ENCODE data around the gene CCNT2. TPM values are rescaled to one million over a fixed set of nuclear protein-coding genes. Genes with fewer than 3 reads are reported as not detected.
"Not testable (repeated sequence)": the region's sequence is repeated elsewhere in the genome, so short reads cannot be mapped to it uniquely, and the experiment has no call there.

Gene CCNT2
- polyA plus RNA-seq, 1 of the 3 experiments (the other 2 are of a cell fraction), result 5.3 TPM

DNA sequence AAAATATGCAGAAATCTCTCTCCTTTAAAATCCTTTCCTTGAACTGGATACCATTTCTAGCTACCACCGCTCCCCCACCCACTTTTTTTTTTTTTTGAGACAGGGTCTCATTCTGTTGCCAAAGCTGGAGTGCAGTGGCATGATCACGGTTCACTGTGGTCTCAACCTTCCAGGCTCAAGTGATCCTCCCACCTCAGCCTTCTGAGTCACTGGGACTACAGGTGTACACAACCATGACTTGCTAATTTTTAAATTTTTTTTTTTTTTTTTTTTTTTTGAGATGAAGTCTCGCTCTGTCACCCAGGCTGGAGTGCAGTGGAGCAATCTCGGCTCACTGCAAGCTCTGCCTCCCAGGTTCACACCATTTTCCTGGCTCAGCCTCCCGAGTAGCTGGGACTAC is 58.5 kb downstream of the CCNT2 start:
- CTCF ChIA-PET, result interaction anchor here (2.6 kb wide), 1 partner anchor 12 kb away, joined by 13 read pairs; no protein-coding TSS in a partner anchor

DNA sequence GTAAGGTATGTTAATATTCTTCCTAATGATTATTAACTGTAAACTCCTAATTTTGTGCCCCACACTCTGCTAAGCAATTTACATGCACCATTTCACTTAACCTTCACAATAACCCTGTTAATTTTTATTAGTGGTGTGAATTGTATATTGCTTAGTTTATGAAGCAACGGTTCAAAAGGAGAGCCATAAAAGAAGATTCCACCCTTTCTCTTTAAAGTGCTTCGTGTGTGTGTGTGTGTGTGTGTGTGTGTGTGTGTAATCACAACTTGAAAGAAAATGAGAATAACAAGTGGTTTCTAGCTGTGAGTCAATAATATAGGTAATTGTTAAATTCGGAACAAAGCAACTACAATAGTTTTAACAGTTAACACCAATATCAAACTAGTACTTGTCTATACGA is 60.6 kb downstream of the CCNT2 start:
- Histone ChIP-seq H3K27me3 (ENCODE audit: insufficient read depth) (no peaks in the 10 kb centered on the region), H3K27ac (ENCODE audit: low read depth in 2 of 2, low read length in 1 of 2) (no peak overlapping the region), H3K9me2 (no peaks in the 10 kb centered on the region), H3K9ac (no peak overlapping the region), H3F3A (replicated peaks; ENCODE audit: insufficient read depth) (no peaks in the 10 kb centered on the region), H3K4me2 (no peak overlapping the region), H3K4me1 (ENCODE audit: control insufficient read depth in 1 of 2, insufficient read depth in 2 of 2, low read depth in 1 of 2, low read length in 1 of 2) (no peaks in the 10 kb centered on the region; a peak in 1 of 4 replicates), H2AFZ (ENCODE audit: low read depth) (no peak overlapping the region), H3K79me2 (ENCODE audit: insufficient read depth) (no peaks in the 10 kb centered on the region), H3K9me3 (no peaks in the 10 kb centered on the region), H4K20me1 (ENCODE audit: insufficient read depth) (no peaks in the 10 kb centered on the region), H3K36me3 (replicated peaks in 1 of 2; ENCODE audit: control insufficient read depth in 1 of 2, insufficient read depth in 2 of 2, low read length in 1 of 2) (no peaks in the 10 kb centered on the region), H3K4me3 (ENCODE audit: low read depth in 2 of 2, low read length in 1 of 2) (no peak overlapping the region)
- no peak for TF ChIP-seq GABPA (IDR thresholded peaks at IDR 0.05; ENCODE audit: low read depth)
- no peak for TF ChIP-seq JUND (IDR thresholded peaks at IDR 0.05)
- TF ChIP-seq, protein P1, sequence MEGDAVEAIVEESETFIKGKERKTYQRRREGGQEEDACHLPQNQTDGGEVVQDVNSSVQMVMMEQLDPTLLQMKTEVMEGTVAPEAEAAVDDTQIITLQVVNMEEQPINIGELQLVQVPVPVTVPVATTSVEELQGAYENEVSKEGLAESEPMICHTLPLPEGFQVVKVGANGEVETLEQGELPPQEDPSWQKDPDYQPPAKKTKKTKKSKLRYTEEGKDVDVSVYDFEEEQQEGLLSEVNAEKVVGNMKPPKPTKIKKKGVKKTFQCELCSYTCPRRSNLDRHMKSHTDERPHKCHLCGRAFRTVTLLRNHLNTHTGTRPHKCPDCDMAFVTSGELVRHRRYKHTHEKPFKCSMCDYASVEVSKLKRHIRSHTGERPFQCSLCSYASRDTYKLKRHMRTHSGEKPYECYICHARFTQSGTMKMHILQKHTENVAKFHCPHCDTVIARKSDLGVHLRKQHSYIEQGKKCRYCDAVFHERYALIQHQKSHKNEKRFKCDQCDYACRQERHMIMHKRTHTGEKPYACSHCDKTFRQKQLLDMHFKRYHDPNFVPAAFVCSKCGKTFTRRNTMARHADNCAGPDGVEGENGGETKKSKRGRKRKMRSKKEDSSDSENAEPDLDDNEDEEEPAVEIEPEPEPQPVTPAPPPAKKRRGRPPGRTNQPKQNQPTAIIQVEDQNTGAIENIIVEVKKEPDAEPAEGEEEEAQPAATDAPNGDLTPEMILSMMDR (IDR thresholded peaks at IDR 0.05), result no peak
- no peak for TF ChIP-seq RCOR1 (IDR thresholded peaks at IDR 0.05; ENCODE audit: low read length)
- TF ChIP-seq NFIC (IDR thresholded peaks at IDR 0.05; ENCODE audit: borderline replicate concordance), result no peak
- TF ChIP-seq TAF1 (IDR thresholded peaks at IDR 0.05; ENCODE audit: borderline replicate concordance, low read depth, low read length), result no peak
- TF ChIP-seq, protein P2, sequence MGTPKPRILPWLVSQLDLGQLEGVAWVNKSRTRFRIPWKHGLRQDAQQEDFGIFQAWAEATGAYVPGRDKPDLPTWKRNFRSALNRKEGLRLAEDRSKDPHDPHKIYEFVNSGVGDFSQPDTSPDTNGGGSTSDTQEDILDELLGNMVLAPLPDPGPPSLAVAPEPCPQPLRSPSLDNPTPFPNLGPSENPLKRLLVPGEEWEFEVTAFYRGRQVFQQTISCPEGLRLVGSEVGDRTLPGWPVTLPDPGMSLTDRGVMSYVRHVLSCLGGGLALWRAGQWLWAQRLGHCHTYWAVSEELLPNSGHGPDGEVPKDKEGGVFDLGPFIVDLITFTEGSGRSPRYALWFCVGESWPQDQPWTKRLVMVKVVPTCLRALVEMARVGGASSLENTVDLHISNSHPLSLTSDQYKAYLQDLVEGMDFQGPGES (IDR thresholded peaks at IDR 0.05; ENCODE audit: low read depth, low read length), result no peak
- no peak for TF ChIP-seq YY1 (IDR thresholded peaks at IDR 0.05; ENCODE audit: low read depth)
- 52% methylated on average over 4 of the region's 4 CpGs for WGBS (ENCODE audit: low lambda C conversion rate)
- DNase-seq, result no peak
- ChIA-PET POLR2A (interaction anchor here (0.6 kb wide), 1 partner anchor 787 kb away, joined by 3 read pairs; no protein-coding TSS in a partner anchor), CTCF (interaction anchor here (1.0 to 2.6 kb wide), 2 partner anchors 10 to 25 kb away, joined by 3 to 13 read pairs; no protein-coding TSS in a partner anchor)

More for the DNA sequence above, 58.5 kb downstream of the CCNT2 start:
- H3K27me3 ChIP-seq (ENCODE audit: insufficient read depth); H3K9ac ChIP-seq; H3K4me3 ChIP-seq (ENCODE audit: low read depth in 2 of 2, low read length in 1 of 2); H2AFZ ChIP-seq (ENCODE audit: low read depth); H3K4me1 ChIP-seq (ENCODE audit: control insufficient read depth in 1 of 2, insufficient read depth in 2 of 2, low read depth in 1 of 2, low read length in 1 of 2); H3K27ac ChIP-seq (ENCODE audit: low read depth in 2 of 2, low read length in 1 of 2); H3K36me3 ChIP-seq (replicated peaks in 1 of 2; ENCODE audit: control insufficient read depth in 1 of 2, insufficient read depth in 2 of 2, low read length in 1 of 2); POLR2A ChIA-PET; H3F3A ChIP-seq (replicated peaks; ENCODE audit: insufficient read depth); H3K79me2 ChIP-seq (ENCODE audit: insufficient read depth); H3K4me2 ChIP-seq; H3K9me3 ChIP-seq; DNase-seq; H3K9me2 ChIP-seq; H4K20me1 ChIP-seq (ENCODE audit: insufficient read depth): not testable (repeated sequence)
- WGBS (ENCODE audit: low lambda C conversion rate), result 63% methylated on average over 5 of the region's 5 CpGs

DNA sequence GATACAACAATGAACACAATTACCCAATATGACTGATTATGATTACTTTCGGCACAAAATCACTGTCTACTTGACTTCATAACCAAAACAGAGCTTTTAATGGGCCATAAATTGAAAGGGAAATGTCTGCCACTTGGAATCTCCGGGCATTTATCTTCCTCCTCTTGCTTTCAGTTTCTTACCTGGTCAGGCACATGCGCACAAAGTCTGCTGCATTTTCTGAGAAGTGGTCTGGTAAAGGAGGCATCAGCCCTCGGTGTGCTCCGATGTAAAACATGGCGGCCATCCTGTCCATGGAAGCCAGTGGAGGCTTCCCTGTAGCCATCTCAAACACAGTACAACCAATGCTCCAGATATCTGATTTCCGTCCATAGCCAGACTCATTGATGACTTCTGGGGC is 62.0 kb downstream of the CCNT2 start:
- no peaks in the 10 kb centered on the region for H3K9me2 ChIP-seq
- H3K9me3 ChIP-seq, result no peaks in the 10 kb centered on the region
- ChIA-PET CTCF (interaction anchor here (0.6 to 1.2 kb wide), 3 partner anchors 11 to 729 kb away, joined by 3 to 4 read pairs (median 3); no protein-coding TSS in a partner anchor), POLR2A (no interaction called here)
- no peaks in the 10 kb centered on the region for H3F3A ChIP-seq (replicated peaks; ENCODE audit: insufficient read depth)
- H2AFZ ChIP-seq (ENCODE audit: low read depth), result no peak overlapping the region
- H3K4me2 ChIP-seq, result no peak overlapping the region
- no peaks in the 10 kb centered on the region; a peak in 1 of 4 replicates for H3K4me1 ChIP-seq (ENCODE audit: control insufficient read depth in 1 of 2, insufficient read depth in 2 of 2, low read depth in 1 of 2, low read length in 1 of 2)
- no peaks in the 10 kb centered on the region for H3K36me3 ChIP-seq (replicated peaks in 1 of 2; ENCODE audit: control insufficient read depth in 1 of 2, insufficient read depth in 2 of 2, low read length in 1 of 2)
- no peaks in the 10 kb centered on the region for H3K79me2 ChIP-seq (ENCODE audit: insufficient read depth)
- no peak overlapping the region for H3K4me3 ChIP-seq (ENCODE audit: low read depth in 2 of 2, low read length in 1 of 2)
- TF ChIP-seq SMC3 (IDR thresholded peaks at IDR 0.05; ENCODE audit: low read depth, low read length) (no peak), RAD21 (IDR thresholded peaks at IDR 0.05; ENCODE audit: low read length) (no peak), NFIC (IDR thresholded peaks at IDR 0.05; ENCODE audit: borderline replicate concordance) (no peak), YY1 (IDR thresholded peaks at IDR 0.05; ENCODE audit: low read depth) (no peak), ELF1 (IDR thresholded peaks at IDR 0.05) (no peak), TEAD4 (IDR thresholded peaks at IDR 0.05; ENCODE audit: borderline replicate concordance, insufficient read depth) (no peak), TCF12 (IDR thresholded peaks at IDR 0.05) (no peak), GATA2 (CRISPR knock-in tag; IDR thresholded peaks at IDR 0.05) (no peak), NRF1 (IDR thresholded peaks at IDR 0.05; ENCODE audit: low read depth, low read length) (no peak), JUND (IDR thresholded peaks at IDR 0.05) (no peak)
- TF ChIP-seq, protein P3, sequence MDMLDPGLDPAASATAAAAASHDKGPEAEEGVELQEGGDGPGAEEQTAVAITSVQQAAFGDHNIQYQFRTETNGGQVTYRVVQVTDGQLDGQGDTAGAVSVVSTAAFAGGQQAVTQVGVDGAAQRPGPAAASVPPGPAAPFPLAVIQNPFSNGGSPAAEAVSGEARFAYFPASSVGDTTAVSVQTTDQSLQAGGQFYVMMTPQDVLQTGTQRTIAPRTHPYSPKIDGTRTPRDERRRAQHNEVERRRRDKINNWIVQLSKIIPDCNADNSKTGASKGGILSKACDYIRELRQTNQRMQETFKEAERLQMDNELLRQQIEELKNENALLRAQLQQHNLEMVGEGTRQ (IDR thresholded peaks at IDR 0.05; ENCODE audit: borderline replicate concordance, low read depth, low read length), result no peak
- TF ChIP-seq, protein P4, sequence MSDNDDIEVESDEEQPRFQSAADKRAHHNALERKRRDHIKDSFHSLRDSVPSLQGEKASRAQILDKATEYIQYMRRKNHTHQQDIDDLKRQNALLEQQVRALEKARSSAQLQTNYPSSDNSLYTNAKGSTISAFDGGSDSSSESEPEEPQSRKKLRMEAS (IDR thresholded peaks at IDR 0.05; ENCODE audit: low read depth), result no peak
- TF ChIP-seq, protein P5, sequence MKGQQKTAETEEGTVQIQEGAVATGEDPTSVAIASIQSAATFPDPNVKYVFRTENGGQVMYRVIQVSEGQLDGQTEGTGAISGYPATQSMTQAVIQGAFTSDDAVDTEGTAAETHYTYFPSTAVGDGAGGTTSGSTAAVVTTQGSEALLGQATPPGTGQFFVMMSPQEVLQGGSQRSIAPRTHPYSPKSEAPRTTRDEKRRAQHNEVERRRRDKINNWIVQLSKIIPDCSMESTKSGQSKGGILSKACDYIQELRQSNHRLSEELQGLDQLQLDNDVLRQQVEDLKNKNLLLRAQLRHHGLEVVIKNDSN (IDR thresholded peaks at IDR 0.05; ENCODE audit: borderline replicate concordance, low read depth), result no peak
- no peak overlapping the region for H3K9ac ChIP-seq
- no peaks in the 10 kb centered on the region for H4K20me1 ChIP-seq (ENCODE audit: insufficient read depth)
- DNase-seq, result no peak
- no peak overlapping the region for H3K27ac ChIP-seq (ENCODE audit: low read depth in 2 of 2, low read length in 1 of 2)
- no peaks in the 10 kb centered on the region for H3K27me3 ChIP-seq (ENCODE audit: insufficient read depth)
- WGBS (ENCODE audit: low lambda C conversion rate), result 73% methylated on average over 7 of the region's 7 CpGs
